ENCODE measurements around the gene ZNF628.

Gene ZNF628

GRCh38 chr19:55497763-55498162, 21.3 kb downstream of the ZNF628 start:
- DNase-seq = no peak

DNA sequence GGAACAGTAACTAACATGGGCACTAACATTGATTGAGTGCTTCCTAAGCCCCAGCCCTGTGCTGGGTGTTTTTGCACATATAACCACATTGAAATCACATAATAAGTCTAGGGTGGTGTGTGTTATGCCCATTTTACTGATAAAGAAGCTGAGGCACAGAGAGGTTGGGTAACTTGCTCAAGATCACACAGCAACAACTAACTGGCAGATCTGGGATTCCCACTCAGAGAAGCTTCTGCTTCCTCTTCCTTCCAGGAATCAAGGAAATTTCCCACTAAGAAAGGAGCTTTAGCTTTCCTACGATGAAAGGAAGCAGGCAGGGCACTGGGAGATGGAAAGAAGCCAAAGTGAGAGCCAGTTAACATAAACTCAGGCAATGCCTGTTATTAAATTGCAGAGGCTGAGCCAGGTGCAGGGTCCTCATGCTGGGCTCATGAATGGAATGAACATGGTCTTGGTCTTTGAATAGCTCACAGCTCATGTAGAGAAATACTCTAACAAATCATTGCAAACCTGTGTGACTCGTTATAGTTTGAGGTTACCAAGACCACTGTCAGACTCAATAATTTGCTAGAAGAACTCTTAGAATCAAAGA, 21.9 kb downstream of the ZNF628 start:
- no peak for DNase-seq

DNA sequence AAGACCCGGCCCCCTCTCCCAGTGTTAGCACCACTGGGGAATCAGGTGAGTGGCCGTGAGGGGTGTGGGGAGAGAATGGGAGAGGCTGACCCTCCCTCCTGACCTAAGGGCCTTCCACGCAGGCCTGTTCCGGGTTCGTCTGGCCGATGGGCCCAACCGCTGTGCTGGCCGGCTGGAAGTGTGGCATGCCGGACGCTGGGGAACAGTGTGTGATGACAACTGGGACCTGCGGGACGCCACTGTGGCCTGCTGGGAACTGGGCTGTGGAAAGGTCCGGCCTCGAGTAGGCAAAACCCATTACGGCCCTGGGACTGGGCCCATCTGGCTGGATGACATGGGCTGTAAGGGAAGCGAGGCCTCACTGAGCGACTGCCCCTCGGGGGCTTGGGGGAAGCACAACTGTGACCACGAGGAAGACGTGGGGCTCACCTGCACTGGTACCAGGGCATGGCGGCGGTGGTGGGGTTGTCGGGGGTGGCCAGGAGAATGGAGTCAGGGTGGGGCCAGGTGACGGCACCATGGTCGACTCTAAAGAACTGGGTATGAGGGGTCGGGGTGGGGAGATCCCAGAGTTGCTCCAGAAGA, 24.0 kb downstream of the ZNF628 start:
- DNase-seq = no peak

- no peak for DNase-seq
These were observed 26.0 kb downstream of the ZNF628 start for GRCh38 chr19:55502197-55502952.

DNA sequence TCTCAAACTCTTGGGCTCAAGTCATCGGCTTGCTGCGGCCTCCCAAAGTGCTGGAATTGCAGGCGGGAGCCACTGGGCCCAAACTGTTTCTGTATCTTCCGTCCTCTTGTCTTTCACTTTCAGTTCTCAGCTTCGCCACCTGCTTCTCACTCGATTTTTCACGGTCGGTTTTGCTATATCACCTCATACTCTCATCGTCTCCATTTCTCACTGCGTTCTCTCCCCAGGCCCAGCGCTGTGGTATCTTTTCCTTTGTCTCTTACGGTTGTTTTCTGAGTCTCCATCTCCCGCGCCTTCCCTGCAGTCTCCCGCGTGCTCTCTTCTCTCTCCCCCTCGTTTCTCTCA, 26.7 kb downstream of the ZNF628 start:
- DNase-seq = peak in 1 of 6 experiments; percentile 31

DNA sequence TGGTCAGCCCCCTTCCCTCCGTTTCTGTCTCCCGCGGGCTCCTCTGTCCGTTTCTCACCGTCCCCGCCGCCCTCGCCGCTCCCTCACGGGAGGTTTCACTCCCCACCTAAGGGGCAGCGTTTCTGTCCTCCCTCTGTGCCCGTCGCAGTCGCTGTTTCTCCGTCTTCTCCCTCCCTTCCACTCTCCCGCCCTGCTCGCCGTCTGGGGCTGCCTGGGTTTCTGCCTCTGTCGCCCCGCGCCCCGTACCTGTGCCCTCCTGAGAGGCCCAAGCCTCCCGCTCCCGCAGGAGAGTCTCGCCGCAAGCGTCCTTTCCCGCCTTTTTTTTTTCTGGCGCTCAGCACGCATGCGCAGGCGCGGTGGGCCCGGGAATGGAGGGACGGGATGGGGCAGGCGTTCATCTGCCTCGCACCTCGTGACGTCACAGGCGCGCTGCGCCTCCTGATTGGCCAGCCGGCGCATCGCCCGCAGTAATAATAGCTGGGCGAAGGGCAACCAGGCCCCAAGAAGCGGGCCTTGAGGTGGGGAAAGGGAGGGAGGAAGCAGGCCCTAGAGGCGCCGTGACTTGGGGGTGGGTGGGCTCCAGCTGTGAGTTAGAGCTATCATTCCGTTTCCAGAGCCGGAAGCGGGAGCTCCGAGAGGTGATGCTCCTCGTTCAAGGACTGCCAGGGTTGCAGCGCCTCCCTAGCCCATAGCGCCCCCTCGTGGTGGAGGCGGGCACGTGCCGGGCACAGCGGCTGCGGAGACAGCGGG, 27.3 kb downstream of the ZNF628 start:
- peak; percentile 83 to 99 (median 90) for DNase-seq

DNA sequence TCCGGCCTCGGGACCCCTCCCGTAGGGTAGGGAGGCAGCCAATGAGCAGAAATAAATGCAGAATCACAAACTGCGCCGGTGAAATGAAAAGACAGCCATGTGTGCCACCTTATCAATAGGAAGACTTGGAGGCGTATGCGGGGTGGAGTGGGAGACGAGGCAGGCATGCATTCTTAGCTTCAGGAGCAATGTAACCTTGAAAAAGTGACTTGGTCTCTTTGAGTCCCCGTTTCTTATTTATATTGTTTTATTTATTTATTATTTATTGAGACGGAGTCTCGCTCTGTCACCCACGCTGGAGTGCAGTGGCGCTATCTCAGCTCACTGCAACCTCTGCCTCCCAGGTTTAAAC, 27.8 kb downstream of the ZNF628 start:
- DNase-seq = no peak

- no peak for DNase-seq
These were observed 28.6 kb downstream of the ZNF628 start for GRCh38 chr19:55504981-55505380.

DNA sequence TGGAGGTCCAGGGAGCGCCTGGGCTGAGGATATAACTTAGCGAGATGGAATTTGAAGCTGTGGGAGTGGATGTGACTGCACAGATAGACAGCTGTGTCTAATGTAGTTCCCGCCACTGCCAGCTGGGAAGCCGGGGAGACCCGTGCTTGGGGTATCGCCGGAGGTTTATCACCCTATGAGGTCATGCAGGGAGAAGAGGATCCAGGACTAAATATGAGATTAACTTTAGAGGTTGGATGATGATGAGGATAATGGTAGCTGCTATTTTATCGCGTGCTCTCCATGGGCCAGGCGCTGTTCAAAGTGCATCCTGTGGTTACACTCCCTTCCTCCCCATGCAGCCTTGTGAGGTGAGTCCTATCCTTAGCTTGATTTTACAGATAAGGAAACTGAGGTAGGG, 31.7 kb downstream of the ZNF628 start:
- DNase-seq = no peak

DNA sequence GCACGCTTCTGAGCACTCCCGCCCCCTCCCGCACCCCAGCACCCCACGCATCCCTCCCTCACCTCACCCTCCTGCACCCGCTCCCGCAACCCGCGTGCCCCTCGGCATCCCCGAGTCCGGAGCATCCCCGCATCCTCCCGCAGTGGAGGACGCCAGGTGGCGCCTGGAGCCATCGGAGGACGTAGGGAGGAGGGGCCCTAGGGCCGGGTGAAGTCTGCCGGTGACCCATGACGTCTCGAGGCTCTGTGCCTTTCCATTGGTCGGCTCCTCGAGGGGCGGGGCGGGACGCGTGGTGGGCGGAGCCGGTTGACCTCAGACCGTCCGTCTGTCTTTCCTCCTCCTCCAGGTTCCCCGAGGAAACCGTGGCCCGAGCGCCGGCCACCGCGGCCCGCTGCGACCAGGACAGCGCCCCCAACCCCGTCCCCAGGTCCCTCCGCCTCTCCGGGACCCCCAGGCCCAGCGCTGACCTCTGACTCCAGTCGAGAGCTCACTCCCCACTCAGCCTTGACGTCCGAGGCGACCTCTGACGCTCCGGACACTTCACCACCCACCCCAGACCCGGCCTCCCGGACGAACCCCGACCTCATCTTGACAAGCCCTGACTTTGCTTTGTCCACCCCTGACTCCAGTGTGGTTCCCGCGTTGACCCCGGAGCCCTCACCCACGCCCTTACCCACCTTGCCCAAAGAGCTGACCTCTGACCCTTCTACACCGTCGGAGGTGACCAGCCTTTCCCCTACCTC, 40.6 kb downstream of the ZNF628 start:
- DNase-seq = peak; percentile 67 to 86 (median 84)

GRCh38 chr19:55519451-55520311, 43.3 kb downstream of the ZNF628 start:
- DNase-seq = no peak

- DNase-seq = no peak
These were observed 44.4 kb downstream of the ZNF628 start for GRCh38 chr19:55520691-55521292.

- no peak for DNase-seq
These were observed 49.1 kb downstream of the ZNF628 start for GRCh38 chr19:55525289-55526101.

GRCh38 chr19:55526216-55527196, 50.1 kb downstream of the ZNF628 start:
- no peak for DNase-seq

DNA sequence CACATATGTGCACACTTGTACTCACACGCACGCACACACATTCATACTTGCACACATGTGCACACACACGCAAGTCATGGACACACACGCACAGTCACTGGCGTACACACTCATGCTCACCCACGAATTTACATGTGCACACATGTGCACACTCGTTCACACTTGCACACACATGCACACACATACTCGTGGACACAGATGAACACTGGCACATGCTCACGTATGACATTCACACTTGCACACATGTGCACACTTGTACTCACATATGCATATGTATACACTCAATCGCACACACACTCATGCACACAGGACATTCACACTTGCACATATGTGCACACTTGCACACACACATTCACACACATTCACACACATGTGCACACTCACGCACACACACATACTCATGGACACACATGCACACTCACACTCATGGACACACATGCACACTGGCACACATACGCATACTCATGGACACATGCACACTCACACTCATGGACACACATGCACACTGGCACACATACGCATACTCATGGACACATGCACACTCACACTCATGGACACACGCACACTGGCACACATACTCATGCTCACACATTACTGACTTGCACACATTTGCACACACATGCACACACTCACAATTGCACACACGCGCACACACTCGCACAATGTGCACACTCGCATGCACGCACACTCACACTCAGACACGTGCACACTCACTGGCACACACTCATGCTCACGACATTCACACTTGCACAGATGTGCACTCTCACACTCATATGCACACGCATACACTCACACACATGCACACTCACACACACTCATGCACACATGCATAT, 51.0 kb downstream of the ZNF628 start:
- no peak for DNase-seq

GRCh38 chr19:55528030-55528803, 51.8 kb downstream of the ZNF628 start:
- DNase-seq = no peak

DNA sequence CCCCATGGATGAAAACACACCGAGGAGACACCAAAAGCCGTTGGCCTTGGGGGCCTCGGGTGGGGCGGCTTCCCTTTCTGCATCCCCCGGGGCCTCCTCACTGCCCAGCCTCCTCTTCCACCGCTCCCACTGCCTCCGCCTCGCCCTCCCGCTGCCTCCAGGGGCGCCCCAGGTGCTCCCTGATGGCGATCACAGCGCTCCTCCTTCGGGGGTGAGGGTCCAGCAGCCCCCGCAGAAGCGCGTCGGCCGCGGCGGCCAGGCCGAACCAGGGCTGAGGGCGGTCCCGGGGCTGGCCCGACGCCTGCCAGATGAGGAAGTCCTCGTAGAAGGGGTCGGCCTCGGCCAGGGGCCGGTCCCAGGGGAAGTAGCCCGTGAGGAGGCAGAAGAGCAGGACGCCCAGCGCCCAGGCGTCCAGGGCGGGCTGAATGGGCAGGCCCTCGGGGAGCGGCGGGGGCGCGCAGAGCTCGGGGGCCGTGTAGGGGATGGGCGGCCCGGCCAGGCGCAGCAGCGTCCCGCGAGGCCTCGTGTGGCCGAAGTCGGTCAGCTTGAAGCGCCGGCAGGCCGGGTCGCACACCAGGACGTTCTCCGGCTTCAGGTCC, 53.3 kb downstream of the ZNF628 start:
- DNase-seq = no peak
